ENCODE results near the gene SFTA2.
"Not testable (repeated sequence)": the region's sequence is repeated elsewhere in the genome, so short reads cannot be mapped to it uniquely, and the experiment has no call there.

Gene SFTA2

GRCh38 chr6:30931969-30932645 lies at the start of gene SFTA2:
TSS of gene SFTA2 (minus strand) at chr6:30932170. CDS start at chr6:30932096, 74 bp downstream.
- no peak for TF ChIP-seq CTCF (IDR thresholded peaks at IDR 0.05; ENCODE audit: insufficient read depth, low read depth, low read length, missing control alignments)
- H3K4me3 ChIP-seq (ENCODE audit: low read length), result no peak within 1 kb of the TSS
- no peak for DNase-seq (ENCODE audit: low read depth)

GRCh38 chr6:30979690-30980089 lies 47.7 kb upstream of the SFTA2 start:
- no peak for TF ChIP-seq CTCF (IDR thresholded peaks at IDR 0.05; ENCODE audit: insufficient read depth, low read depth, low read length, missing control alignments)
- no peak for DNase-seq (ENCODE audit: low read depth)
- H3K4me3 ChIP-seq (ENCODE audit: low read length), result no peak overlapping the region

GRCh38 chr6:30979141-30979540 lies 47.2 kb upstream of the SFTA2 start:
- TF ChIP-seq CTCF (IDR thresholded peaks at IDR 0.05; ENCODE audit: insufficient read depth, low read depth, low read length, missing control alignments), result no peak
- H3K4me3 ChIP-seq (ENCODE audit: low read length), result no peak overlapping the region
- DNase-seq (ENCODE audit: low read depth), result no peak

GRCh38 chr6:30974490-30975252 lies 42.7 kb upstream of the SFTA2 start:
- DNase-seq (ENCODE audit: low read depth), result peak; percentile 30
- TF ChIP-seq CTCF (IDR thresholded peaks at IDR 0.05; ENCODE audit: insufficient read depth, low read depth, low read length, missing control alignments), result no peak
- H3K4me3 ChIP-seq (ENCODE audit: low read length), result no peak overlapping the region

- peak; percentile 31 for DNase-seq (ENCODE audit: low read depth)
- no peak for TF ChIP-seq CTCF (IDR thresholded peaks at IDR 0.05; ENCODE audit: insufficient read depth, low read depth, low read length, missing control alignments)
- H3K4me3 ChIP-seq (ENCODE audit: low read length), result no peak overlapping the region
Measured at GRCh38 chr6:30972816-30973215, 40.8 kb upstream of the SFTA2 start.

- TF ChIP-seq CTCF (IDR thresholded peaks at IDR 0.05; ENCODE audit: insufficient read depth, low read depth, low read length, missing control alignments), result no peak
- peak; percentile 54 for DNase-seq (ENCODE audit: low read depth)
- H3K4me3 ChIP-seq (ENCODE audit: low read length), result no peak overlapping the region
Measured at GRCh38 chr6:30970946-30971345, 39.0 kb upstream of the SFTA2 start.

- DNase-seq (ENCODE audit: low read depth), result not testable (repeated sequence)
Measured at GRCh38 chr6:30969171-30969570, 37.2 kb upstream of the SFTA2 start.

More at GRCh38 chr6:30969171-30969570, 37.2 kb upstream of the SFTA2 start:
- H3K4me3 ChIP-seq (ENCODE audit: low read length), result not testable (repeated sequence)

Data from epithelial cell of esophagus (primary cell).